OCI-LY7 (cell line): ENCODE results near the gene CLGN.

Experiments
- EZH2phosphoT487 ChIP-seq: fragments of 200-600 bp; sonication (generic); IDR thresholded peaks from 2 replicates; pipeline ENCODE4 v1.6.1; 2018; ENCODE audit warnings: low read depth, borderline replicate concordance, mild to moderate bottlenecking, mixed run types, antibody characterized with exemption, low read length, moderate library complexity, mixed read lengths
- TF ChIP-seq, protein P1 (sequence below): fragments of 200-600 bp; sonication (generic); conservative IDR thresholded peaks from 2 replicates; pipeline ENCODE4 v1.5.1; 2014; ENCODE audit warnings: mild to moderate bottlenecking, antibody characterized with exemption, low read length, moderate library complexity, mixed read lengths

DNA sequence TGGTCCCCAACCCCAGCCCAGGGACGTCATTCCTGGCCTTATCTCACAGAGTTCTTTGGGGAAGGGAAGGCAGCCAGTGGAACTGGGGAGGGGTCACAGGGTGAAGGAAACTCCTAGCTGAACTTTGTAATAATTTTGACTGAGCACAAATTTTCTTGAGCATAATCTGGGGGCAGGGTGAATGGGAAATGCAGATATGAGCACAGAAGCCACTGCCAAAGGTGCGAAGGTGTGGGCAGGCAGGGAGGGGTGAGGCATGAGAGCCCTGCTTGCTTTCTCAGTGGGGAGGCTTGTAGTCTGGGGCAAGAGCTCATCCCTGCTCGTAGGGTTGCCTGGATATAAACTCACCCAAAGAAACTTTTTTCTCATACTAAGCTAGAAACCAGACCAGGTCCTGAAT is 35.7 kb upstream of the CLGN start:
- TF ChIP-seq EZH2phosphoT487 = no peak
- TF ChIP-seq, protein P1, sequence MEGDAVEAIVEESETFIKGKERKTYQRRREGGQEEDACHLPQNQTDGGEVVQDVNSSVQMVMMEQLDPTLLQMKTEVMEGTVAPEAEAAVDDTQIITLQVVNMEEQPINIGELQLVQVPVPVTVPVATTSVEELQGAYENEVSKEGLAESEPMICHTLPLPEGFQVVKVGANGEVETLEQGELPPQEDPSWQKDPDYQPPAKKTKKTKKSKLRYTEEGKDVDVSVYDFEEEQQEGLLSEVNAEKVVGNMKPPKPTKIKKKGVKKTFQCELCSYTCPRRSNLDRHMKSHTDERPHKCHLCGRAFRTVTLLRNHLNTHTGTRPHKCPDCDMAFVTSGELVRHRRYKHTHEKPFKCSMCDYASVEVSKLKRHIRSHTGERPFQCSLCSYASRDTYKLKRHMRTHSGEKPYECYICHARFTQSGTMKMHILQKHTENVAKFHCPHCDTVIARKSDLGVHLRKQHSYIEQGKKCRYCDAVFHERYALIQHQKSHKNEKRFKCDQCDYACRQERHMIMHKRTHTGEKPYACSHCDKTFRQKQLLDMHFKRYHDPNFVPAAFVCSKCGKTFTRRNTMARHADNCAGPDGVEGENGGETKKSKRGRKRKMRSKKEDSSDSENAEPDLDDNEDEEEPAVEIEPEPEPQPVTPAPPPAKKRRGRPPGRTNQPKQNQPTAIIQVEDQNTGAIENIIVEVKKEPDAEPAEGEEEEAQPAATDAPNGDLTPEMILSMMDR = no peak
